Ishikawa (cell line): ENCODE measurements around the gene APOB.

ENCODE experiments used
- EP300 ChIP-seq: IDR thresholded peaks from 2 replicates; pipeline ENCODE4 v1.6.1; 2012; ENCODE audit warnings: borderline replicate concordance
- YY1 ChIP-seq: IDR thresholded peaks from 2 replicates; pipeline ENCODE4 v1.6.1; 2012; ENCODE audit warnings: low read depth

DNA sequence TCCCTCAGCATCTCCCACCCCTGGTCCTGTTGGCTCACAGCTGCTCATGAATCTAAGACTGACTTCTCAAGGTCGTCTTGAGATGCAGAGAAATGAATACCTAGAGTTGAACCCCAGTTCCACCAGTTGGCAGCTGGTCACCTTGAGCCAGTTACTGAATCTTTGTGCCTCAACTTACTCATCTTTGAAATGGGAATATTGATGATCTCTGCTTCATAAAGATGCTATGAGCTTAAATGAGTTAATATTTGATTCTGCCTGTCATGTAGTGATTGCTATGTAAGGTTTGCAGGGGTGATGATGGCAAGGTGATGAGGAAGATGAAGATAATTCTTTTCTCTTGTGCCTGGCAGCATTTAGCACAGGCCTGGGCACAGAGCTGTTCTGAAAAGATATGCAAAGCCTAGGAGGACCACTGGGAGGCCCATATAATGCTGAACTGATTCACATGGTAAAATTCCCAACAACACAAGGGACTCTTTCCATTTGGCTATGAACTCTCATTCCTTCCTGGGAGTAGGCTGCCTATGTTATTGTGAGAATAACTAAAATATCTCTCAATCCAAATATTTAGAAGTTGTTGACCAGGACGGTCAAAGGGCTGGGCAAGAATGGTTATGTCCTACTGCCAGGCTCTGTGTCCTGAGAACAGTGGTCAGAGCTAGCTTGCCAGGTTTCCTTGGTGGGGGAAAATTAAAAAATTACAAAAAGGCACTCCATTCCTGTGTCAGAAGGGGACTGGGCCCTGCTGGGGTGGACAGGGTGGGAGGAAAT is 70.9 kb downstream of the APOB start:
- TF ChIP-seq EP300 (no peak), YY1 (no peak)
